Measurements from ENCODE around the gene HAL.

HAL gene, protein sequence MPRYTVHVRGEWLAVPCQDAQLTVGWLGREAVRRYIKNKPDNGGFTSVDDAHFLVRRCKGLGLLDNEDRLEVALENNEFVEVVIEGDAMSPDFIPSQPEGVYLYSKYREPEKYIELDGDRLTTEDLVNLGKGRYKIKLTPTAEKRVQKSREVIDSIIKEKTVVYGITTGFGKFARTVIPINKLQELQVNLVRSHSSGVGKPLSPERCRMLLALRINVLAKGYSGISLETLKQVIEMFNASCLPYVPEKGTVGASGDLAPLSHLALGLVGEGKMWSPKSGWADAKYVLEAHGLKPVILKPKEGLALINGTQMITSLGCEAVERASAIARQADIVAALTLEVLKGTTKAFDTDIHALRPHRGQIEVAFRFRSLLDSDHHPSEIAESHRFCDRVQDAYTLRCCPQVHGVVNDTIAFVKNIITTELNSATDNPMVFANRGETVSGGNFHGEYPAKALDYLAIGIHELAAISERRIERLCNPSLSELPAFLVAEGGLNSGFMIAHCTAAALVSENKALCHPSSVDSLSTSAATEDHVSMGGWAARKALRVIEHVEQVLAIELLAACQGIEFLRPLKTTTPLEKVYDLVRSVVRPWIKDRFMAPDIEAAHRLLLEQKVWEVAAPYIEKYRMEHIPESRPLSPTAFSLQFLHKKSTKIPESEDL

DNA sequence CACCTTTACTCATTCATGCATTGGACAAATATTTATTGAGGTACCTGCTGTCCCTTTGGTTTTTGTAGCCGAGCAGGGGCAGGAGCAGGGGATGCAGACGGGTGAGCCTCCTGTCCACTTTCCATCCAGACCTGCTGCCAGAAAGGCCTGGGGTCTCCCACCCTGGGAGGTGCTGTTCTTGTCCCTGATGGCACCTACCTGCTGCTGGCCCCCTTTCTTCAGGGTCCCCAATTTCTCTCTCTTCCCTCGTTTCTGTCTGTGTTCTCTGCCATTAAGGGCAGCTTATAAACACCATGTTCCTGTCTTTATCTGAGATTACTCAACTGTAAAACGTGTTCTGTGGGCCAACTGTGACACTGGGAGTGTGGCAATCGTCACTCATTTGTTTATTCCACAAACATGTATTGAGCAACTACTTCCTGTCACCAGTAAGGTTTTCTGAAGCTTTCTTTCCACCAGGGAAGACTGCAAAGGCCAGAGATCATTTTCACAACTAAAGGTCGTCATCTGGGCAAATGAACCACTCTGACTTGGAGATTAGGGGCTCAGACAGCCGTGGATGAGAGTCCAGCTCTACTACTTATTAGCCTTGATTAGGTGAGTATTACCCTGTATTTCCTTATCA, at the start of gene HAL:
Gene HAL, minus strand, starts transcription at position 311 of the 625 bp plus-strand sequence. CDS start 434 bp downstream, outside the sequence.
- no peak for DNase-seq (ENCODE audit: low read depth in 1 of 2, low spot score in 1 of 2)

DNA sequence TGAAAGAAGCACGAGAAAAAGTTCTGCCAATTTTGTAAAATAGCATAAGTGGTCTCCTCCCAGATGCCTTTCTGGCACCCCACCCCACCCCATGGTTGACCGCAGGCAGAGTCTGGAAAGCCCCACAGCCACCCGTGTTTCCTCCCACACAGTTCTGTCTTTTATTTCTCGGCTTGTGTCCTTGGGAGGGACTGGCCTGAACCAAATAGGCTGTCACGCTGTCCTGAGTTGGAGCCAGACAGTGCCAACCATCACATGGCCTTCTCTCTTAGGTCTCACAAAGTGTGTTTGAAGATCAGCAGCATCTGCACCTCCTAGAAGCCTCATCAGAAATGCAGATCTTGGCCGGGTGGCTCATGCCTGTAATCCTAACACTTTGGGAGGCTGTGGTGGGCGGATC, 49.4 kb upstream of the HAL start:
- no peak for DNase-seq (ENCODE audit: low read depth in 1 of 2, low spot score in 1 of 2)

DNA sequence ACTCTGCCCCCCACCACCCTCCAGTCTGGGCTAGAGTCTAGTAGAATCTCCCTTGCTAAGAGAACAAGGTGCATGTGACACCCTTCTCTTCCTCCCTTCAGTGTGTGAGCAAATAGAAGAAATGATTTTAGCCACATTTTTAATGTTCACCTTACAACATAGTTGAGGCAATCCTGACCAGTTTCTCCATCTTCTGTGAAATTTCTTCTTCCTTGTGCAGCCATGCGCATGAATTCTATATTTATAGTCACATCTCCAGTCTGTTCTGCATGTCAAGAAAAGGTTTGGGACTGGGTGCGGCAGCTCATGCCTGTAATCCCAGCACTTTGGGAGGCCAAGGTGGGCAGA, 48.8 kb upstream of the HAL start:
- DNase-seq (ENCODE audit: low read depth in 1 of 2, low spot score in 1 of 2), result no peak

DNA sequence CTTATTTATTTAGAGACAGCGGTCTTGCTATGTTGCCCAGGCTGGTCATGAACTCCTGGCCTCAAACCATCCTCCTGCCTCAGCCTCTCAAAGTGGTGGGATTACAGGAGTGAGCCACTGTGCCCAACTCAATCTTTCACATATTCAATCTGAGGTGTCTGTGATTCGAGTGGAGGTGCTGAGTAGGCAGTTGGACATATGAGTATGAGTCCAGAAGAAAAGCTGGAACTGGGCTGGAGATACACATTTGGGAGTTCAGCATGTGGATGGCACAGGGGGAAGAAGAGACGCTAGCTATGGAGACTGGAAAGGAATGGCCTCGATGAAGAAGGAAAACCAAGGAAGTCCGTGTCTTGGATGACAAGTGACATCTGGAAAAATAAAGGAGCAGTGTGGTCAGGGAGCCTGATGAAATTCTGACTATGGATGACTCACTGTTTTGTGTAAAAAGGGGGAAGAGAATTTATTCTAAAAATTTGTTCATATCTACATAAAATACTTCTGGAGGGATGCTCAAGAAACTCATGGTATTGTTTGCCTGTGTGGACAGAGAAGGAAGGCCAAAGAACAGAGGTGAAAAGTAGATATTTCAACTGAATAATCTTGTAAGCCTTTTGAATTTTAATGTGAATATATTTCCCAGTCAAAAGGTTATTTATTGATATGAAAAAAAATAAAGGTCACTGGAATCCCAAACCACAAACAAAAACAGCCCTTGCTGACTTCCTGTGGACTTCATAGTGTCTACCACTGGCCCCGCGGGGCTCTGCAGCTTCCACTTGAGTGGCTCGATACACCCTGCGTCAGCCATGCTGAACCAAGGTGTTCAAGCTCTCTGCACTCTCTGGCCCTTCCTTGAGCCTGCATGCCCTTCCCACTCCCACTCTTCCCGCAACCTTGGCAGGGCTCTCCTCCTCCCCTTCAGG, 48.1 kb upstream of the HAL start:
- DNase-seq (ENCODE audit: low read depth in 1 of 2, low spot score in 1 of 2), result no peak

DNA sequence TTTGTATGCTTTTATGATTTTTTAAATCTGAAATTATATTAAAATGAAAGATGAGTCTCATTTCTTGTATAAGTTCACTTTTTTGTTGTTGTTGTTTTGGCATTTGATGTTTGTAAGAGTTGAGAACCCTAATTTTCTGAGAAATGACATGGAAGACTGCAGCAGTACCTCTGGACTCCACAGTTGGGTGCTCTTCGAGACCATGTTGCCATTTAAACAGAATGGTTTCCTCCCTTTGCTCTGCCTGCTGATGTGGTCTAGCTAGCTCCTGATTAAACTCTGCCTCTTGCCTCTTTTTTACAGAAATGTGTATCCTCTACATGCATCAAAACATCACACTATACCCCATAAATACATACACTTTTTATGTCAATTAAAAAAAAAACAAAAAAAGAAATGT, 45.0 kb upstream of the HAL start:
- no peak for DNase-seq (ENCODE audit: low read depth in 1 of 2, low spot score in 1 of 2)

DNA sequence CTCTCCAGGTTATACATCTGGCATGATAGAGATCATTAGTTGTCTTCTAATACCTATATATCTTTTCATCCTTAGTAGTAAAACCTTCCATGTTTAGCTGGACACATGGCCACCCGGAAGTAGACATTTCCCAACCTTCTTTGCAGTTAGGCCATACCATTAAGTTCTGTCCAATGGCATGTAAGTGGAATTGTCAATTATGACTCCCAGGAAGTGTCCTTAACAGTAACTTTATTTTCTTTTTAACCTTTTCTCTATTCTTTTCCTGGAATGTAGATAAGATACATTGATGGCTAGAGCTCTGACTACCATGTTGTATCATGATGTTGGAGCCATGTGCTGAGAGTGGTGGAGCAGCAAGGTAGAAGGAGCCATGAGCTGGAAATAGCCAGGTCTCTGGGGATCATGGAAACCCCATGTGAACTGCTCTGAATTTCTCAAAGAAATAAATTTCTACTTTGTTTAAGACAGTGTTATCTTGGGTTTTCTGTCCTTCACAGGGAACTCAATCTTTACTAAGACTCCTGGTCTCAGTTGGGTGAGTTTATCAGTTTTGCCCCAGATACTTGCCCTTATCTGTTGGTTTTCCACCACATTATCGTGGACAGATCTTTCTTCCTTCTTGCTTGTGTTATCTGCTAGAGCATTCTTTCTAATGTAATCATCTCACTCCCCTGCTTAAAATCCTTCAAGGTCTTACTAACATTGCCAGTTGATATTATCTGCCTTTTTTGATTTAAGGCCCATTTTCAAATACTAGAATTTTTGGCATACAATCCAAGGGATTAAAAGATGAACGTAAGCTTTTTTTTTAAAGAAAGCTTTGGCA, 44.4 kb upstream of the HAL start:
- no peak for DNase-seq (ENCODE audit: low read depth in 1 of 2, low spot score in 1 of 2)

DNA sequence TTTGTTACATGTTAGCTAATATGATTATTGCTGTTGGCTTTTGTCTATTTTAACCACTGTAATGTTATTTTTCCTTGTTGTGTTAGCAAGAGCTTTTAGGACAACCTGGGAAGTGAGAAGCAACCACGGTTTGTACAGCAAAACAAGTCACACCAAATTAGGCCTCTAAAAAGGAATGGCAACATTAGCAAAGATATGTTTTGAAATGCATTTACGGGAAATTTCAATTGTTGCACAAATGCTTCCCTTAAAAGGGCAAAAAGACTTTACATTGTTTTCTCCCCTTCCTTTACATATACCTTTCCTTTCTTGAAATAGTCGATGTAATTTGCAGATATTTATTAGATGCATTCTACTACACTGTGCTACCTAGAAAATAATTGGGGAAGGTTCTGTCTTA, 43.4 kb upstream of the HAL start:
- no peak for DNase-seq (ENCODE audit: low read depth in 1 of 2, low spot score in 1 of 2)

DNA sequence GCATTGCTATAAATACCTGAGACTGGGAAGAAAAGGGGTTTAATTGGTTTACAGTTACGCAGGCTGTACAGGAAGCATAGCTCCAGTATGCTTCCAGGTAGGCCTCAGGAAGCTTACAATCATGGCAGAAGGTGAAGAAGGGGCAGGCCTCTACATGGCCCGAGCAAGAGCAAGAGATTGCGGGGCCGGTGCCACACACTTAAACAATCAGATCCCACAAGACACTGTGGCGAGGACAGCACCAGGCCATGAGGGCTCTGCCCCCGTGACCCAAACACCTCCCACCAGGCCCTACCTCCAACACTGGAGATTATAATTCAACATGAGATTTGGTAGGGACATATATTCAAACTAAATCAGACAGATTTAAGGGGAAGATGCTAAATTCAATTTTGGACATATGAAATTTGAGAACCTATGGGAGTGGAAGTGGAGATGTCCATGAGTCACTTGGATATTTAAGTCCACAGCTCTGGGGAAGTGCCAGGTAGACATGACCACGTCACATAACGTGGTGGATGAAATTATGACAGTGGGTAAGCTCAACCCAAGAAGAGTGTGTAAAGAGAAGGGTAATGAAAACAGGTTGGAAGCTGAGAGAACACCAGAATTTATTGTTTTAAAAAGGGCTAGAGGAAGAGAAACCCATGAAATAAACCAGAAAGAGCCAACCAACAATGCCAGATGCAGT, 40.8 kb upstream of the HAL start:
- no peak for DNase-seq (ENCODE audit: low read depth in 1 of 2, low spot score in 1 of 2)

DNA sequence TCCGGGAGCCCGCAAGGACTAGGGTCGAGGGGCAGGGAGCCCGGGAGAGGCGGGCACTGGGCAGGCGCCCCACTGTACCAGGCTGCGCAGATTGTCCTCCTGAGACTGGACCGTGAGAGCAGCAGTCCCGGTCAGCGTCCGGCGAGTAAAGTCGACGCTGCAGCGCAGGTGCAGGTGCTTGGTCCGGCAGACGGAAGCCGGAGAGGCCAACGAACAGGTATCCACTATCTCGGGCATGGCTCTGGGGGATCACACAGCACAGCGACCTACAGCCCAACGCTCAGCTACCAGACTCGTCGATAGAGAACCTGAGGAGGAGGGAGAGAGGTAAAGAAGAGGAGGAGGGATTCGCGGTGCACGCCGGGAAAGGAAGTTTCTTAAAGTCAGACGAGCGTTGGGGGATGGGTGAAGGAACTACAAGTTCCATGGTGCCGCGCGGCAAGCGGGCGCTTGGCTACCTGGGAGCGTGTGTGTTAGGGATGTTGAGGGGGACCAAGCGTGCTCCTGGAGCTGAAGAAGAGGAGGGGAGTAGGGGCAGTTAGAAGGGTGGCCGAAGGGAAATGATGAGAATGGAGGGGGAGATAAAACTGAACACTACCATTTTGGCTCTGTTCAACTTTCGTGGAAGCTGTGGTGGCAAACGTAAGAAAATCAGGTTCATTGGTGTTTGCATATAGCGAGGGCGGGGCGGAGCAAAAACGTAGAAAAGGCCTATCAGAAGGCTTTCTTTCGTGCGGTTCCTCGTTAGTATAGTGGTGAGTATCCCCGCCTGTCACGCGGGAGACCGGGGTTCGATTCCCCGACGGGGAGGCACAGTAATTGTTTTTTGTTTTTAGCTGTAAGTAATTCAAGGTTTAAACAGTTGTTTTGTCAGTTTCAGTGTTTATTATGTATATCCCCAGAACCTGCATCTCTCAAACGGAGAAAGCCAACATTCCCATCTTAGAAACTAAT, 39.4 kb upstream of the HAL start, which contains the start of gene LTA4H:
Gene LTA4H, minus strand, starts transcription at position 305 of the 954 bp plus-strand sequence. Its CDS starts 68 bp downstream, at position 237.
- peak; percentile 97 to 98 for DNase-seq (ENCODE audit: low read depth in 1 of 2, low spot score in 1 of 2)

DNA sequence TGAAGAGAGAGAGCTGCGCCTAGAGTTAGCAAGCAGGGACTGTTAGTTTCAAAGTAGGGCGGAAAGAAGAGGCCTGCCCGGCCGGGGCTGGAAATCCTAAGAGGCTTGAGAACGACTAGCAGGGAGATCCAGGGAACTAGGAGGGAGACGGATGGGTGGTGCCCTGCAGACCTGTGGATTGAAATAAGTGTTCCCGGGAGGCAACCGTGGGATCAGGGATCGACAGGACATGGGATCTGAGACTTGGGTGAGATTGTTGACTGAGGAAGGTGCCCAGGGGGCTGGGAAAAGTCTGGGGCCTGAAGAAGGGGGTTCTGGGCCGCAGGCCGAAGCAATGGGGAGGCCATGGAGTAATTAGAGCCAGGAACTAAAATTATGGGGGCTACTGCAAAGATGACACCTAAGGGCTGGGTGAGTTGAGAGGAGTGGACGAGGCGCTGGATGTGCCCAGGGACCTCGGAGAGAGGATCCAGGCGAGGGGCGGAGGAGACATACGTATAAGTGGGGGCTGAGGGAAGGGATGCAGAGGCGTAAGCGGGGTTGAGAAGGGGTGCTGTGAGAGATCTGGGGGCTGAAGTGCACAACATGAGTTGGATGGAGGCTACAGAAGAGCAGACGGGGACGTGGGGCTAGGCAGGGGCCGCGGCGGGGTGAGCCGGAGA, 38.6 kb upstream of the HAL start:
- no peak for DNase-seq (ENCODE audit: low read depth in 1 of 2, low spot score in 1 of 2)

DNA sequence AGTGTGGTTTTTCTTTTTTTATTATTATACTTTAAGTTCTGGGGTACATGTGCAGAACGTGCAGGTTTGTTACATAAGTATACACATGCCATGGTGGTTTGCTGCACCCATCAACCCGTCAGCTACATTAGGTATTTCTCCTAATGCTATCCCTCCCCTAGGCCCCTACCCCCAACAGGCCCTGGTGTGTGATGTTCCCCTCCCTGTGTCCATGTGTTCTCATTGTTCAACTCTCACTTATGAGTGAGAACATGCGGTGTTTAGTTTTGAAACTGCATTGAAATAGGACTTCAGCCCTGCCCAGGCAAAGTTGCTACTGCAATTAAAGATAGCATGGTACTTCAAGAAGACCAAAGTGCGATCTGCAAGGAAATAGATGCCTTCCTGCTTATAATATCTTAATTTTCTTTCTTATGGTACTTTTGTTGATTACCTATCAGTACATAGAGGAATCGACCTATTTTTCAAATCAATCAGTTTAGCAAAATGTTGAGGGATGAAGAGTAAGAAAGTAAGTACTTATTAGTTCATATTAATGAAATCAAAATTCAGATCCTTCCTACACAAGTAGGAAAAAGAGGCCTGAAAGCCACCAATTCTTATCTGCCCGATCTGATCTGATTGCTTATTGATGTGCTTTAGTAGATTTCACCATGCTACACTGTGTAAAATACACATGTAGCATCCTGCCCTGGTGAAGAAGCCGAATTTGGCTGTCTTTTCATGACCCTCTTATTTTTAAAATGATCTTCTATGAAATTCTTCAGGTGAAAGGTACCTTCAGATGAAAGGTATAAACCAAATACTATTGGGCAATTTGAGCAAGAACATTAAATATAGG, 37.6 kb upstream of the HAL start:
- DNase-seq (ENCODE audit: low read depth in 1 of 2, low spot score in 1 of 2), result no peak

DNA sequence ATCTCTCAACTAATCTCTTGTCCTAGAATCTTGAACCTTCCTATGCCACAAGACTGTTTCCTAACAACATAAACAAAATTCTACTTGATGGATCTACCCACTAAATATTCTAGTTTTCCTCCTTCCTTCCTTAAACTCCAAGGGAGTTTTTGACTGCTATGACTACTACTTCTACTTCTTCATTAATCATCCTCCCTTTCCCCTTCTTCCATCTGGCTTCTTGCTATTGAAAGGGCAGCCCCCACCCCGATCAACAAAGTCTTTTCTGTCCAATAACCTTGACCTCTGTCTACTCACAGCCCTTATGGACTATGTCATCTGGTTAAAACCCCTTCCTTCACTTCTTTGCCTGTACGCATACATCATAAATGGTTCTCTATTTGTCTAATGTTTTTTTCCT, 33.7 kb upstream of the HAL start:
- no peak for DNase-seq (ENCODE audit: low read depth in 1 of 2, low spot score in 1 of 2)

DNA sequence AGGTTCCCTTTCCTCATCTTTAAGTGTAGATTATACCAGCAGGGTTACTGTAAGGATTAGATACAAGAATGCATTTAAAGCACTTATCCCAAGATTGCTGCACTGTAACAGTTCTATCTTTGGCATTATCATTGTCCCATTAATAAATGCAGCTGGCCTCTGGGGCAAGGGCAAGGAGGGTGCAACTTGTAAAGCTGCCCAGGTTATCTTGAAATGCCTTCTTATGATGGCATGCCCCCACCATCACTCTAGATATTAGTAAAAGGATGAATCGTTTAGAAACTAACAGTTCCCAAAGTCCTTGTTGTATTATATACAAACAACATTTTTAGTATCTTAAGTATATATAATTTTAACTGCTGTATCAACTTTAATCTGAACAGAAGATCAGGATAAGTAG, 32.4 kb upstream of the HAL start:
- no peak for DNase-seq (ENCODE audit: low read depth in 1 of 2, low spot score in 1 of 2)

DNA sequence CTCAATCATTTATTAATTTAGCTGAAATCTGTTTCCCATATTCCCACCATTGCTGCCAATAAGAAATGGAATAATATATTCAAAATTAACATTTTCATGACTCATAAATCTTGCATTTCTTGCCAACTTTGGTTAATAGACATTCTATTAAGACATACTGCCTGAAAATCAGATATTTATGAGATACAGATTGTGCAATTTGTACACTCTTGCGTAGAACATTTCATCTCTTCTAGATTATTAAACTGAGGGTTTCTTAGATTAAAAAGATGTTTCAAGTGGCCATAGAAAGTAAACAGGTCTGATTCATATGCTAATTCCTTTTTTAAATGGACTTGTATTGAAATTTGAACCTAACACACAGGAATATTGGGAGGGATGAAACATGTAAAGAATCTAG, 30.2 kb upstream of the HAL start:
- DNase-seq (ENCODE audit: low read depth in 1 of 2, low spot score in 1 of 2), result no peak

DNA sequence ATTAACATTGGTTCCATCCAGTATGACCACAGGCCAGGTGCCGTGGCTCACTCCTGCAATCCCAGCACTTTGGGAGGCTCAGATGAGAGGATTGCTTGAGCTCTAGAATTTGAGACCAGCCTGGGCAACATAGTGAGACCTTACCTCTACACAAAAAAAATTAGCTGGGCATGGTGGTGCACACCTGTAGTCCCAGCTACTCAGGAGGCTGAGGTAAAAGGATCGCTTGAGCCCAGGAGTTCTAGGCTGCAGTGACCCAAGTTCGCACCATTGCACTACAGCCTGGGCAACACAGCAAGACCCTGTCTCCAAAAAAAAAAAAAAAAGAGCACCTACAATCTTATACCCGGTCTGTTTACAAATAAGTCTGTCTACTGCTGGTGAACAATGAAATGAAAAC, 29.4 kb upstream of the HAL start:
- DNase-seq (ENCODE audit: low read depth in 1 of 2, low spot score in 1 of 2), result no peak

DNA sequence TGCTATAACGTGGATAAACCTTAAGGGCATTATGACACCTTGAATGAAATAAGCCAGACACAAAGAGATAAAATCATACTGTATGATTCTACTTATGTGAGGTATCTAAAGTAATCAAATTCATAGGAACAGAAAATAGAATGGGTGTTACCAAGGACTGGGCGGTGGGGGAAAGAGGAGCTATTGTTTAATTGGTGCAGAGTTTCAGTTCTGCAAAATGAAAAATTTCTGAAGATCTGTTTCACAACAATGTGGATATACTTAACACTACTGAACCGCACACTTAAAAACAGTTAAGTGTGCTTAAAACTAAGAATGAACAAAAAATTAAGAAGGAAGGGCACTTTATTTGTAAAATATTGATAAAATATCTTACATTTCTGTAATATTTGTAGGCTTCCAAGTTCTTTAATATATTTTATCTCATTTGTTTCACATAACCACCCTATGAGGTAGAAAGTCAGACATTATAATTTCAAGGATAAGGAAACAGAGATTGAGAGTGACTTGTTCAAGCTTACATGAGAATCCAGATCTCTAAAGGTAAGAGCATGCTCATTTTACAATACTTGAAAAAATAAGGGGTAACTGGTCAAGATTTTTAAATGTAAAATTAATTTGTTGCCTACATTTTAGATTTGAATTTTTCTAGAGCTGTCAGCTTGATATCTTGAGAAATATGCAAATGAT, 24.3 kb upstream of the HAL start:
- no peak for DNase-seq (ENCODE audit: low read depth in 1 of 2, low spot score in 1 of 2)

DNA sequence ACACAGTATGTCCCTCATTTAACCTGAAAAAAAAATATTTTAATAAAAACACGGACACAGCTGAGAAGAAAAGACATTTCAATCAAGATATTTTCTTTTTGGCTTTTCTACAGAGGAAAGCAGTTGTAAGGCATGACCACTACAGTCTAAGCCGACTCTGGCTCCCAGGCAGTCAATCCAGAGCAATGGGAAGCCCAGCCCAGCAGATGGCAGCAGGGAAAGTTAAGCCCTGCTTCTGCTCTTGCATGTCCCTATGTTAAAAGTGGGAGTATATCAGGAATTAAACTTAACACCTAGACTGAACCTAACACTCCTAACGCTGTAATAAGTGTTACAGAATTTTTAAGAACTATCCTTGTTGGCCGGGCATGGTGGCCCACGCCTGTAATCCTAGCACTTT, 19.5 kb upstream of the HAL start:
- no peak for DNase-seq (ENCODE audit: low read depth in 1 of 2, low spot score in 1 of 2)
